ENCODE measurements around the gene GRAMD1A.

GRCh38 chr19:35046461-35046860 is 46.3 kb downstream of the GRAMD1A start:
- TF ChIP-seq CTCF (conservative IDR thresholded peaks at IDR 0.05) (no peak), ZFX (IDR thresholded peaks at IDR 0.05) (no peak)
